Tibial artery (tissue), 4 donors: ENCODE data around the gene CCNC.

Source experiments
- DNase-seq, 2 donors: peaks; one replicate each; pipeline ENCODE4 v3.0.0-alpha.2; 2019
- H3K27ac ChIP-seq, 2 donors: fragments of 200-600 bp; sonication (generic) in 1 of 2; 1 replicate in 1 of 2; 2 replicates in 1 of 2; pipeline ENCODE4 v1.5.1; 2018 to 2019; ENCODE audit warnings: mild to moderate bottlenecking in 1 of 2
- H3K27me3 ChIP-seq, 2 donors: fragments of 200-600 bp; sonication (generic) in 1 of 2; one replicate each; pipeline versions ENCODE4 v1.5.1 to v1.6.0; 2016 to 2019
- H3K36me3 ChIP-seq, 3 donors: fragments of 200-600 bp; sonication (generic) in 2 of 3; one replicate each; pipeline ENCODE4 v1.5.1; 2016 to 2019; ENCODE audit warnings: mild to moderate bottlenecking in 2 of 3
- H3K4me1 ChIP-seq, 4 donors: fragments of 200-600 bp; sonication (generic) in 2 of 4; 1 replicate in 3 of 4; 2 replicates in 1 of 4; pipeline ENCODE4 v1.5.1; 2016 to 2019
- H3K4me3 ChIP-seq, 2 donors: fragments of 200-600 bp; sonication (generic) in 1 of 2; 1 replicate in 1 of 2; 2 replicates in 1 of 2; pipeline ENCODE4 v1.5.1; 2018 to 2019; ENCODE audit warnings: mild to moderate bottlenecking in 2 of 2
- H3K9me3 ChIP-seq, 3 donors: fragments of 200-600 bp; sonication (generic) in 1 of 3; one replicate each; pipeline ENCODE4 v1.5.1; 2016 to 2019
- intact Hi-C: fragments of 100-400 bp; cut with DNase I; formaldehyde crosslinking; loops from one replicate; pipeline ENCODE4 v1.15.0; 2023; ENCODE audit warnings: low total_unique reads
- TF ChIP-seq, protein P1 (sequence below), 2 experiments: fragments of 200-600 bp in 1 of 2; fragments of 450-650 bp in 1 of 2; IDR thresholded peaks; one replicate each; pipeline ENCODE4 v1.5.1; 2017 to 2019; ENCODE audit warnings: antibody characterized with exemption in 2 of 2, mild to moderate bottlenecking in 1 of 2, moderate library complexity in 1 of 2

CCNC gene

DNA sequence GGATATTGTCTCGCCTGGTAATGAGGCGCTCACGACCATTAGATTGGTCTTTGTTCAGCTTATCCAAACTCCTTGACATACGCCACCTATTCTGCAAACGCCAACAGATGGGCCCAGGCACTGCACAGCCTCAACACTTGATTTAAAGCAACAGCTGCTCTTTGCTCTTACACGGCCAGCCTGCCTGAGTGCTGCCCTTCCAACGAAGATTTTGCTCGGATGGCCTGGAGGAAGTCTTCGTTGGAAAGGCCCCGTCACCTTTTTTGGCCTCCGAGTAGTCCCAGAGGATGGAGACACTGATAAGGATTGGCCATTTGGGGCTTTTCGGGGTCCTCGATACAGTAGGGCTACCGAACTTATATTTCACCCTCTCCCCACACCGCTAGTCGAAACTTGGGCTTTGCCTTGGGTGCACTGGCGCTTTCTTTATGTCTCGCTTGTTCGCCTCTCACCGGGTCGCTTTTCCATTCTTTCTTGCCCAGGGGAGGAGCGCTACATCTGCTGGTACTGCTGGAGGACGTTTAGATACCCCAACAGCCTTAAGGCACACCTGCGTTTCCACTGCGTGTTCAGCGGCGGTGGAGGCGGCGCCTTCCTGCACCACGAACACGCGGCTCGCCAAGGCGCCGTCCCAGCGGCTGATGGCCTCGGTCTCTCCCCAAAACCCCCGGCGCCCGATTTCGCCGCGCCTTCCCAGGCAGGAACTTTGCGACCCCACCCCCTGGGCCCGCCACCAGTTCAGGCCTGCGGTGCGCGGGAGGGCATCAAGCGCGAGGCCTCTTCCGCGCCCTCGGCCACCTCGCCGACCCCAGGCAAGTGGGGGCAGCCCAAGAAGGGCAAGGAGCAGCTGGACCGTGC, 44.3 kb upstream of the CCNC start:
- H3K4me3 ChIP-seq, result peak overlapping the region; percentile 45 to 55

GRCh38 chr6:99611148-99611547, 42.7 kb upstream of the CCNC start:
- H3K4me1 ChIP-seq, result peaks cover 0 to 36% (median 26%) of the 10 kb centered on the region in 4 donors
- TF ChIP-seq, protein P1, sequence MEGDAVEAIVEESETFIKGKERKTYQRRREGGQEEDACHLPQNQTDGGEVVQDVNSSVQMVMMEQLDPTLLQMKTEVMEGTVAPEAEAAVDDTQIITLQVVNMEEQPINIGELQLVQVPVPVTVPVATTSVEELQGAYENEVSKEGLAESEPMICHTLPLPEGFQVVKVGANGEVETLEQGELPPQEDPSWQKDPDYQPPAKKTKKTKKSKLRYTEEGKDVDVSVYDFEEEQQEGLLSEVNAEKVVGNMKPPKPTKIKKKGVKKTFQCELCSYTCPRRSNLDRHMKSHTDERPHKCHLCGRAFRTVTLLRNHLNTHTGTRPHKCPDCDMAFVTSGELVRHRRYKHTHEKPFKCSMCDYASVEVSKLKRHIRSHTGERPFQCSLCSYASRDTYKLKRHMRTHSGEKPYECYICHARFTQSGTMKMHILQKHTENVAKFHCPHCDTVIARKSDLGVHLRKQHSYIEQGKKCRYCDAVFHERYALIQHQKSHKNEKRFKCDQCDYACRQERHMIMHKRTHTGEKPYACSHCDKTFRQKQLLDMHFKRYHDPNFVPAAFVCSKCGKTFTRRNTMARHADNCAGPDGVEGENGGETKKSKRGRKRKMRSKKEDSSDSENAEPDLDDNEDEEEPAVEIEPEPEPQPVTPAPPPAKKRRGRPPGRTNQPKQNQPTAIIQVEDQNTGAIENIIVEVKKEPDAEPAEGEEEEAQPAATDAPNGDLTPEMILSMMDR (IDR thresholded peaks at IDR 0.05), result no peak
- no peaks in the 10 kb centered on the region for H3K36me3 ChIP-seq
- no peak overlapping the region for H3K4me3 ChIP-seq
- no peak overlapping the region for H3K27ac ChIP-seq
- H3K9me3 ChIP-seq, result no peaks in the 10 kb centered on the region
- DNase-seq, result no peak
- peaks cover 9 to 97% of the 10 kb centered on the region in 2 donors for H3K27me3 ChIP-seq
- intact Hi-C loops, result no loop called here

More for the DNA sequence above, 44.3 kb upstream of the CCNC start:
- Histone ChIP-seq H3K4me1 (peaks cover 0 to 27% (median 20%) of the 10 kb centered on the region in 4 donors), H3K36me3 (no peaks in the 10 kb centered on the region), H3K27ac (no peak overlapping the region), H3K9me3 (no peaks in the 10 kb centered on the region), H3K27me3 (peaks cover 9 to 96% of the 10 kb centered on the region in 2 donors)
- TF ChIP-seq, protein P1 (IDR thresholded peaks at IDR 0.05), result no peak
- no peak for DNase-seq
- intact Hi-C loops, result no loop called here

DNA sequence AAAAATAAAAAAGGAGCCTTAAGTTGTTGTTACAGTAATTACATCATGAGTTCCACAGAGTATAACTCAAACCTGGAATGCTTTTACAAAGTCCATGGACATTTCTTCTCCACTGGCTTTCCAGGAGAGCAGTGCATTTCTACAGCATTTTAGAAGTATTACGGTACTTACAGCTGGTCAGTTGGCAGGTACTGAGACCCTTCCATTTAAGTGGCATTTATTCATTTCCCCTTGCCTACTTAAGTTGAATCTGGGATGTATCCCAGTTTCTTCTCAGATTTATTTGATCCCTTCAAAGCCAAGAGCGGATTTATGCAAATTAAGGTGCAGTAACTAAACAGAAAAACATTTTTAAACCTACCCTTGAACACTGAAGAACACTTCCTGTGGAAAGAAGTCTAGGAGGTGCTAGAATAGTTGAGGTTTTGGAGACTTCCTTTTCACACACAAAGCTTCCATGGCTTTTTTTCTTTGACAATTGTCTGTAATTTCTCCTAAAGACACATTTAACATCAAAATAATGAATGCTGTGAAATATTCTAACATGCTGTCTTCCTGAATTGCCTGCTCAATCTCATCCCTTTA, 41.5 kb upstream of the CCNC start:
- Histone ChIP-seq H3K9me3 (no peaks in the 10 kb centered on the region), H3K27me3 (peaks cover 9 to 100% of the 10 kb centered on the region in 2 donors), H3K4me1 (peaks cover 0 to 41% (median 26%) of the 10 kb centered on the region in 4 donors), H3K4me3 (no peak overlapping the region), H3K27ac (no peak overlapping the region), H3K36me3 (no peaks in the 10 kb centered on the region)
- intact Hi-C loops, result no loop called here
- TF ChIP-seq, protein P1 (IDR thresholded peaks at IDR 0.05), result no peak
- DNase-seq, result no peak

DNA sequence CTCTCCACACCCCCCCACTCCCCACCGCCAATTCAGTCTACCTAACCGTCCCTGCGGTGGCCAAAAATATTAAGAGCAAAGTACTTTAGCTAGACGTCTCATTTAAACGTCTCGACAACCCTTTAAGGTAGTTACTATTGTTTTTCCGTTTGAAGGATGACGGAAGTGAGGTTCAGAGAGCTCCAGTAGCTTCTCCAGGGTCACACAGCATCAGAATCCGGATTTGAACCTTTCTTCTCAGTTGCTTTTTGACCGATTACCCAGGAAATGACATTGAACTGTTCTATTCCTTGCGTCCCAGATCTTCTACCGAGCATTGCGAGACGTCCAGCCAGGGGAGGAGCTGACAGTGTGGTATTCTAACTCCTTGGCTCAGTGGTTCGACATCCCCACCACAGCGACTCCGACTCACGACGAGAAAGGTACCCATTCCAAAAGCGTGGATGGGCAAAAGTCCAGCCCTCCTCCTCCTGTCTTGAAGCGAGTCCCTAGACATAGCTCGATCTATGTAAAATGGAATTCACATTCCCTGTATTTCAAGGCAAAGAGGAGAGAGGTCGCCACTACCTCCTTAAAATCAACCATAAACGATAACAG, 40.5 kb upstream of the CCNC start:
- peaks cover 0 to 42% (median 24%) of the 10 kb centered on the region in 4 donors for H3K4me1 ChIP-seq
- intact Hi-C loops, result no loop called here
- no peak overlapping the region for H3K27ac ChIP-seq
- no peaks in the 10 kb centered on the region for H3K36me3 ChIP-seq
- H3K27me3 ChIP-seq, result peaks cover 10 to 100% of the 10 kb centered on the region in 2 donors
- no peak overlapping the region for H3K4me3 ChIP-seq
- H3K9me3 ChIP-seq, result no peaks in the 10 kb centered on the region
- TF ChIP-seq, protein P1 (IDR thresholded peaks at IDR 0.05), result no peak
- DNase-seq, result no peak

- H3K27me3 ChIP-seq, result peaks cover 11 to 100% of the 10 kb centered on the region in 2 donors
- intact Hi-C loops, result no loop called here
- no peak overlapping the region for H3K27ac ChIP-seq
- H3K36me3 ChIP-seq, result no peaks in the 10 kb centered on the region
- H3K9me3 ChIP-seq, result no peaks in the 10 kb centered on the region
- H3K4me1 ChIP-seq, result peaks cover 0 to 42% (median 23%) of the 10 kb centered on the region in 4 donors
- no peak for DNase-seq
- TF ChIP-seq, protein P1 (IDR thresholded peaks at IDR 0.05), result no peak
- H3K4me3 ChIP-seq, result no peak overlapping the region
Measured at GRCh38 chr6:99608059-99608885, 39.8 kb upstream of the CCNC start.
